ENCODE measurements around the gene SGK2. TPM values are rescaled to one million over a fixed set of nuclear protein-coding genes. Genes with fewer than 3 reads are reported as not detected.

Gene SGK2
- total and polyA plus RNA-seq, 2 experiments from 2014 or later = 0.42 TPM; not detected in 1

DNA sequence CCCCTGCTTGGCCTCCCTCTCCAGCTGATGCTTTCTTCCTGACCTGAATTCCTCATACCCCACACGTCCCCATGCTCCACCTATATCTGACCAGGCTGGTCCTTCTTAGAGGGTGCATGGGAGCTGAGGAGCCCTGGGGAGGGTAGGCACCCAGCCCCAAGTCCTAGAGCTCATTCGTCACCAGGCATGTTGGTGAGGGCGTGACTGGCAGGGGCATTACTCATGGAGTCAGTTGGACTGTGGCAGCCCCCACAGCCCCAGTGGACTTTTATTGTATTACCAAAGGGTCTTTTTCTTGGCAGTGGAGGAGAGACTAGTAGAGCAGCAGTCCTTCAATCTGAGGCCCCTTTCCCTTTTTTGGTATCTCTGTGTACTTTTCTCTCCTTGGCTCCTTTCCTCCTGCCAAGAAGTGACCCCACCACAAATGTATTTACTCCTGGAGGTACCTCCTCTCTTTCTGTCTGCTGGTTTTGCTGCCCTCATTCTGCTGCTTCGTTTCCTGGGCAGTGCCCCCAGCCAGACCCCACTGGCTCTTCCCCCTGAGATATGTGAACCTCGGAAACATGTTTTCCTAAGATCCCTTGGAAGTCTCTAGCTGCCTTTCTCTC lies 10.4 kb upstream of the SGK2 start (continued):
- TF ChIP-seq, protein P1, sequence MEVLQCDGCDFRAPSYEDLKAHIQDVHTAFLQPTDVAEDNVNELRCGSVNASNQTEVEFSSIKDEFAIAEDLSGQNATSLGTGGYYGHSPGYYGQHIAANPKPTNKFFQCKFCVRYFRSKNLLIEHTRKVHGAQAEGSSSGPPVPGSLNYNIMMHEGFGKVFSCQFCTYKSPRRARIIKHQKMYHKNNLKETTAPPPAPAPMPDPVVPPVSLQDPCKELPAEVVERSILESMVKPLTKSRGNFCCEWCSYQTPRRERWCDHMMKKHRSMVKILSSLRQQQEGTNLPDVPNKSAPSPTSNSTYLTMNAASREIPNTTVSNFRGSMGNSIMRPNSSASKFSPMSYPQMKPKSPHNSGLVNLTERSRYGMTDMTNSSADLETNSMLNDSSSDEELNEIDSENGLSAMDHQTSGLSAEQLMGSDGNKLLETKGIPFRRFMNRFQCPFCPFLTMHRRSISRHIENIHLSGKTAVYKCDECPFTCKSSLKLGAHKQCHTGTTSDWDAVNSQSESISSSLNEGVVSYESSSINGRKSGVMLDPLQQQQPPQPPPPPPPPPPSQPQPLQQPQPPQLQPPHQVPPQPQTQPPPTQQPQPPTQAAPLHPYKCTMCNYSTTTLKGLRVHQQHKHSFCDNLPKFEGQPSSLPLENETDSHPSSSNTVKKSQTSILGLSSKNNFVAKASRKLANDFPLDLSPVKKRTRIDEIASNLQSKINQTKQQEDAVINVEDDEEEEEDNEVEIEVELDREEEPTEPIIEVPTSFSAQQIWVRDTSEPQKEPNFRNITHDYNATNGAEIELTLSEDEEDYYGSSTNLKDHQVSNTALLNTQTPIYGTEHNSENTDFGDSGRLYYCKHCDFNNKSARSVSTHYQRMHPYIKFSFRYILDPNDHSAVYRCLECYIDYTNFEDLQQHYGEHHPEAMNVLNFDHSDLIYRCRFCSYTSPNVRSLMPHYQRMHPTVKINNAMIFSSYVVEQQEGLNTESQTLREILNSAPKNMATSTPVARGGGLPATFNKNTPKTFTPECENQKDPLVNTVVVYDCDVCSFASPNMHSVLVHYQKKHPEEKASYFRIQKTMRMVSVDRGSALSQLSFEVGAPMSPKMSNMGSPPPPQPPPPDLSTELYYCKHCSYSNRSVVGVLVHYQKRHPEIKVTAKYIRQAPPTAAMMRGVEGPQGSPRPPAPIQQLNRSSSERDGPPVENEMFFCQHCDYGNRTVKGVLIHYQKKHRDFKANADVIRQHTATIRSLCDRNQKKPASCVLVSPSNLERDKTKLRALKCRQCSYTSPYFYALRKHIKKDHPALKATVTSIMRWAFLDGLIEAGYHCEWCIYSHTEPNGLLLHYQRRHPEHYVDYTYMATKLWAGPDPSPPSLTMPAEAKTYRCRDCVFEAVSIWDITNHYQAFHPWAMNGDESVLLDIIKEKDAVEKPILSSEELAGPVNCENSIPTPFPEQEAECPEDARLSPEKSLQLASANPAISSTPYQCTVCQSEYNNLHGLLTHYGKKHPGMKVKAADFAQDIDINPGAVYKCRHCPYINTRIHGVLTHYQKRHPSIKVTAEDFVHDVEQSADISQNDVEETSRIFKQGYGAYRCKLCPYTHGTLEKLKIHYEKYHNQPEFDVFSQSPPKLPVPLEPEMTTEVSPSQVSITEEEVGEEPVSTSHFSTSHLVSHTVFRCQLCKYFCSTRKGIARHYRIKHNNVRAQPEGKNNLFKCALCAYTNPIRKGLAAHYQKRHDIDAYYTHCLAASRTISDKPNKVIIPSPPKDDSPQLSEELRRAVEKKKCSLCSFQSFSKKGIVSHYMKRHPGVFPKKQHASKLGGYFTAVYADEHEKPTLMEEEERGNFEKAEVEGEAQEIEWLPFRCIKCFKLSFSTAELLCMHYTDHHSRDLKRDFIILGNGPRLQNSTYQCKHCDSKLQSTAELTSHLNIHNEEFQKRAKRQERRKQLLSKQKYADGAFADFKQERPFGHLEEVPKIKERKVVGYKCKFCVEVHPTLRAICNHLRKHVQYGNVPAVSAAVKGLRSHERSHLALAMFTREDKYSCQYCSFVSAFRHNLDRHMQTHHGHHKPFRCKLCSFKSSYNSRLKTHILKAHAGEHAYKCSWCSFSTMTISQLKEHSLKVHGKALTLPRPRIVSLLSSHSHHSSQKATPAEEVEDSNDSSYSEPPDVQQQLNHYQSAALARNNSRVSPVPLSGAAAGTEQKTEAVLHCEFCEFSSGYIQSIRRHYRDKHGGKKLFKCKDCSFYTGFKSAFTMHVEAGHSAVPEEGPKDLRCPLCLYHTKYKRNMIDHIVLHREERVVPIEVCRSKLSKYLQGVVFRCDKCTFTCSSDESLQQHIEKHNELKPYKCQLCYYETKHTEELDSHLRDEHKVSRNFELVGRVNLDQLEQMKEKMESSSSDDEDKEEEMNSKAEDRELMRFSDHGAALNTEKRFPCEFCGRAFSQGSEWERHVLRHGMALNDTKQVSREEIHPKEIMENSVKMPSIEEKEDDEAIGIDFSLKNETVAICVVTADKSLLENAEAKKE (CRISPR knock-in tag; IDR thresholded peaks at IDR 0.05) = no peak
- no peak for TF ChIP-seq JUNB (IDR thresholded peaks at IDR 0.05; ENCODE audit: unreplicated experiment)

DNA sequence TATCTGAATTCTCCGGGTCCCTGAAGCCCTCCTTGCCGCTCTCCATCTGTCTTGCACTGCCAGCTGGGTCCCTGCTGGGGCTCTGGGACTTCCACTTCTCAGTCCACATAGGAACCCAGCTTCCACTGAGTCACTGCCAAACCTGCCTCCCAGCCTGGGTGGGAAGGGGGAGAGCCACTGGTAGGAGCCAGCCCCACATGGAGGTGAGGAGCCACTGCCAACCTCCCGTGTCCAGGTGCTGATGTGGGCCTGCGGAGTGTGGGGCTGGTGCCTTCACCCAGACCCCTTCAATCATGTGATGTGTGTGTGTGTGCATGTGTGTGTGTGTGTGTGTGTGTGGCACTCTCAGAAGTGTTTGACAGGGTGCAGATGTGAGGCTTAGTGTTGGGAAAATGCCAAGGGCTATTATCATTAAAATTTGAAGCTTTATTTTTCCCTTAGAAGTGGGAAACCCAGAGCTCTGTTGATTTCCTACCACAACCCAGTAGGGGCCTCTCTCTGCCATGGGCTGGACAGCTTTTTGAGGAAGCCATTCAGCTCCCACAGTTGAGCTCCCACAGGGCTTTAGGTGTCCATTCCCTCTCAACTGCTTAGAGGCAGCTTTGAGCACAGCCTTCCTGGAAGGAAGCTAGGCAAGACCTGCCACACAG lies 9.3 kb upstream of the SGK2 start:
- Mint-ChIP-seq H3K4me3 (no peak overlapping the region), H3K27ac (no peak overlapping the region), H3K36me3 (ENCODE audit: low read depth) (peaks cover 27% of the 10 kb centered on the region)
- TF ChIP-seq NANOG (IDR thresholded peaks at IDR 0.05; ENCODE audit: borderline replicate concordance) (no peak), ZNF331 (CRISPR knock-in tag; IDR thresholded peaks at IDR 0.05; ENCODE audit: low read depth) (no peak), ZNF114 (CRISPR knock-in tag; IDR thresholded peaks at IDR 0.05) (no peak), STAT1 (IDR thresholded peaks at IDR 0.05; ENCODE audit: unreplicated experiment) (no peak), CREB1 (CRISPR knock-in tag; IDR thresholded peaks at IDR 0.05; ENCODE audit: low read depth) (no peak), EZH2phosphoT487 (IDR thresholded peaks at IDR 0.05; ENCODE audit: unreplicated experiment) (no peak), EZH2 (IDR thresholded peaks at IDR 0.05; ENCODE audit: low read depth, unreplicated experiment) (no peak)
- TF ChIP-seq, protein P2, sequence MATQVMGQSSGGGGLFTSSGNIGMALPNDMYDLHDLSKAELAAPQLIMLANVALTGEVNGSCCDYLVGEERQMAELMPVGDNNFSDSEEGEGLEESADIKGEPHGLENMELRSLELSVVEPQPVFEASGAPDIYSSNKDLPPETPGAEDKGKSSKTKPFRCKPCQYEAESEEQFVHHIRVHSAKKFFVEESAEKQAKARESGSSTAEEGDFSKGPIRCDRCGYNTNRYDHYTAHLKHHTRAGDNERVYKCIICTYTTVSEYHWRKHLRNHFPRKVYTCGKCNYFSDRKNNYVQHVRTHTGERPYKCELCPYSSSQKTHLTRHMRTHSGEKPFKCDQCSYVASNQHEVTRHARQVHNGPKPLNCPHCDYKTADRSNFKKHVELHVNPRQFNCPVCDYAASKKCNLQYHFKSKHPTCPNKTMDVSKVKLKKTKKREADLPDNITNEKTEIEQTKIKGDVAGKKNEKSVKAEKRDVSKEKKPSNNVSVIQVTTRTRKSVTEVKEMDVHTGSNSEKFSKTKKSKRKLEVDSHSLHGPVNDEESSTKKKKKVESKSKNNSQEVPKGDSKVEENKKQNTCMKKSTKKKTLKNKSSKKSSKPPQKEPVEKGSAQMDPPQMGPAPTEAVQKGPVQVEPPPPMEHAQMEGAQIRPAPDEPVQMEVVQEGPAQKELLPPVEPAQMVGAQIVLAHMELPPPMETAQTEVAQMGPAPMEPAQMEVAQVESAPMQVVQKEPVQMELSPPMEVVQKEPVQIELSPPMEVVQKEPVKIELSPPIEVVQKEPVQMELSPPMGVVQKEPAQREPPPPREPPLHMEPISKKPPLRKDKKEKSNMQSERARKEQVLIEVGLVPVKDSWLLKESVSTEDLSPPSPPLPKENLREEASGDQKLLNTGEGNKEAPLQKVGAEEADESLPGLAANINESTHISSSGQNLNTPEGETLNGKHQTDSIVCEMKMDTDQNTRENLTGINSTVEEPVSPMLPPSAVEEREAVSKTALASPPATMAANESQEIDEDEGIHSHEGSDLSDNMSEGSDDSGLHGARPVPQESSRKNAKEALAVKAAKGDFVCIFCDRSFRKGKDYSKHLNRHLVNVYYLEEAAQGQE (IDR thresholded peaks at IDR 0.05; ENCODE audit: unreplicated experiment) = no peak
- TF ChIP-seq, protein P3, sequence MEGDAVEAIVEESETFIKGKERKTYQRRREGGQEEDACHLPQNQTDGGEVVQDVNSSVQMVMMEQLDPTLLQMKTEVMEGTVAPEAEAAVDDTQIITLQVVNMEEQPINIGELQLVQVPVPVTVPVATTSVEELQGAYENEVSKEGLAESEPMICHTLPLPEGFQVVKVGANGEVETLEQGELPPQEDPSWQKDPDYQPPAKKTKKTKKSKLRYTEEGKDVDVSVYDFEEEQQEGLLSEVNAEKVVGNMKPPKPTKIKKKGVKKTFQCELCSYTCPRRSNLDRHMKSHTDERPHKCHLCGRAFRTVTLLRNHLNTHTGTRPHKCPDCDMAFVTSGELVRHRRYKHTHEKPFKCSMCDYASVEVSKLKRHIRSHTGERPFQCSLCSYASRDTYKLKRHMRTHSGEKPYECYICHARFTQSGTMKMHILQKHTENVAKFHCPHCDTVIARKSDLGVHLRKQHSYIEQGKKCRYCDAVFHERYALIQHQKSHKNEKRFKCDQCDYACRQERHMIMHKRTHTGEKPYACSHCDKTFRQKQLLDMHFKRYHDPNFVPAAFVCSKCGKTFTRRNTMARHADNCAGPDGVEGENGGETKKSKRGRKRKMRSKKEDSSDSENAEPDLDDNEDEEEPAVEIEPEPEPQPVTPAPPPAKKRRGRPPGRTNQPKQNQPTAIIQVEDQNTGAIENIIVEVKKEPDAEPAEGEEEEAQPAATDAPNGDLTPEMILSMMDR (conservative IDR thresholded peaks at IDR 0.05; ENCODE audit: low read depth in 2 of 2) = no peak
- TF ChIP-seq, protein P4, sequence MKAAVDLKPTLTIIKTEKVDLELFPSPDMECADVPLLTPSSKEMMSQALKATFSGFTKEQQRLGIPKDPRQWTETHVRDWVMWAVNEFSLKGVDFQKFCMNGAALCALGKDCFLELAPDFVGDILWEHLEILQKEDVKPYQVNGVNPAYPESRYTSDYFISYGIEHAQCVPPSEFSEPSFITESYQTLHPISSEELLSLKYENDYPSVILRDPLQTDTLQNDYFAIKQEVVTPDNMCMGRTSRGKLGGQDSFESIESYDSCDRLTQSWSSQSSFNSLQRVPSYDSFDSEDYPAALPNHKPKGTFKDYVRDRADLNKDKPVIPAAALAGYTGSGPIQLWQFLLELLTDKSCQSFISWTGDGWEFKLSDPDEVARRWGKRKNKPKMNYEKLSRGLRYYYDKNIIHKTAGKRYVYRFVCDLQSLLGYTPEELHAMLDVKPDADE (IDR thresholded peaks at IDR 0.05) = no peak

More for the DNA sequence above, 9.3 kb upstream of the SGK2 start:
- no peaks in the 10 kb centered on the region for H3K79me2 ChIP-seq (replicated peaks; ENCODE audit: insufficient read depth)
- H4K20me1 ChIP-seq (replicated peaks; ENCODE audit: insufficient read depth) = no peaks in the 10 kb centered on the region; the same call in 1 of the 2 replicates
- H3K27me3 ChIP-seq (ENCODE audit: insufficient read depth) = no peaks in the 10 kb centered on the region
- Mint-ChIP-seq H3K4me1 (peaks cover 7% of the 10 kb centered on the region; the same call in 2 of the 3 replicates), H3K9me3 (peaks cover 18% of the 10 kb centered on the region), H3K27me3 (ENCODE audit: insufficient read depth, low read depth, poor library complexity) (peaks cover 4% of the 10 kb centered on the region)
- no peak overlapping the region for H3K4me2 ChIP-seq
- no peak for ATAC-seq
- no peaks in the 10 kb centered on the region for H3F3A ChIP-seq (replicated peaks; ENCODE audit: low read depth)
- H3K4me3 ChIP-seq = no peak overlapping the region
- no peaks in the 10 kb centered on the region for H3K9me2 ChIP-seq (ENCODE audit: insufficient read depth)
- no peaks in the 10 kb centered on the region for H3K36me3 ChIP-seq (ENCODE audit: insufficient read depth)
- H2AFZ ChIP-seq = no peak overlapping the region
- DNase-seq (ENCODE audit: low spot score) = no peak
- H3K4me1 ChIP-seq (ENCODE audit: insufficient read depth) = no peaks in the 10 kb centered on the region
- H3K27ac ChIP-seq (ENCODE audit: low read depth) = no peak overlapping the region

All from GM23338 (cell line).